Stimulated activated CD4-positive, alpha-beta T cell treated with anti-CD3 and anti-CD28 coated beads, Interleukin-15, amount 100 ng/mL, for 1 hour (primary cell): ENCODE data around the gene PEX1.
"Not testable (repeated sequence)": the region's sequence is repeated elsewhere in the genome, so short reads cannot be mapped to it uniquely, and the experiment has no call there.

Experiments
- DNase-seq, 2 donors: peaks; one replicate each; pipeline ENCODE4 v3.0.0-alpha.2; 2020; ENCODE audit warnings: low read depth in 1 of 2, low spot score in 1 of 2

The PEX1 gene

DNA sequence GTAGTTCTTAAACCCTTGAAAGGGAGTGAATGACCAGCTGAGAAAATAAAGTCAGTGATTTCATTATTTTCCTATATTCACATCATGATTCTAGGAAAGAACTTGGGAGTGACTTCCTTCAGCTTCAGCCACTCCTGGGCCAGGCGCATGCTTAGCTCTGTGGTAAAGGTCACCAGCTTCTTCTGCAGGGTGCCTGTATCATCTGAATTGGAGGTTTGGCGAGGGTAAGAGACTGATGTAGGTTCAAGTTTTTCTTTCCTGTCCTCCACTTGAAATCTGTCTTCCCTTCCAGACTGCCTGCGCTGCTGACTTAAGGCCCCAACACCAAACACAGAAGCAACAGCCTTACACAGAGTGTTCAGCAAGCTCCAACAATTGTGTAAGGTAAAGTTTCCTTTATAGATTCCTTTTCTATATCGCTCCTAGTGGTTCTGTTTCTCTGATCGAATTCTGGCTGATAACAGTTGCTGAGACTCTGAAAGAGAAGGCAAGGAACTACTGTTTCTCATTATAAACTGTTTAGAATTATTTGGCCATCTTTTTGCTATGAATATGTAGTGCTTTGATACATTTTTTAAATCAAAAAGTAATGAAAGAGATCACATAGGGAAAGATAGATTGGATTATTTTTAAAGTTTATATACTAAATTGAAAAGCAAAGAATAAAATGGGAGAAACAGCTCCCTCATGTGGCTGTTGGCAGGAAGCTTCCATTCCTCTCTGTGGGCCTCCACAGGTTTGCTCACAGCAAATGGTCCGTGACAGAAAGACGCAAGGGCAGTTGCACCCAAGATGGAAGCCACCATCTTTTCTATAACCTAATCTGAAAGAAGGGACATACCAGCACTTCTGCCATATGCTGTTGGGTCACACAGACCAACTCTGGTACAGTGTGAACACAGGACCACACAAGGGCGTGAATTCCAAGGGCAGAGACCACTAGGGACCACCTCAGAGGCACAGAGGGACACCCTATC, 67.0 kb downstream of the PEX1 start:
- no peak for DNase-seq

DNA sequence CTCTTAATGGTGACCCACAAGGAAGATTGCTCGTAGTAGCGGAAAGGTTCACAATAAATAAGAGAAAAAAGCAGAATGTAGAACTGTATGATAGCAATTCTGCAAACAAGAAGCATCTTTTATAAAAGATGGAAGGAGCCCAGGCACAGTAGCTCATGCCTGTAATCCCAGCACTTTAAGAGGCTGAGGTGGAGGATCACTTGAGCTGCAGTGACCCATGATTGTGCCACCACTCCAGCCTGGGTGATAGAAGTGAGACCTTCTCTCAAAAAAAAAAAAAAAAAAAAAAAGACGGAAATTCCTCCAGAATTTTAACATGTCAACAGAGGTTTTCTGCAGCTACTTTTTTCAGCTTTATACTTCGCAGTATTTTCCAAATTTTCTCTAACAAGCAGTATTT, 67.8 kb downstream of the PEX1 start:
- DNase-seq: no peak

DNA sequence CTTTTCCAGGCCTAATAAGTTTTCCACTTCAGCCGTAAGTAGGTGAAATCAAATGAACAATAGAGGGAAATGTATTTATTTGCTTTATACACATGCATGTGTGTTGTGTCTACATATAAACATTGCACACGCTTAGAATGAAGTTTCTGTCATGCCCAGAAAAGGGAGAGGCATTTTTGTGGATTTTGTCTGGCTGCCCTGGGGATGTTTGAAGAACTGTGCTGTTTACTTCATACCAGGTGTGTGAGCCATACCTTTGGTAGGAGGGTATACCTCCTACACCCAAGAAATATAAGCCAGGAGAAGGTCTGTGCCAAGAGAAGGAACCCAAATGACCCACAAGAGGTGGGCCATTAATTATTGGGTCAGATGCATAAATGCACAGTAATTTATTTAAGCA, 68.2 kb downstream of the PEX1 start:
- DNase-seq: no peak

DNA sequence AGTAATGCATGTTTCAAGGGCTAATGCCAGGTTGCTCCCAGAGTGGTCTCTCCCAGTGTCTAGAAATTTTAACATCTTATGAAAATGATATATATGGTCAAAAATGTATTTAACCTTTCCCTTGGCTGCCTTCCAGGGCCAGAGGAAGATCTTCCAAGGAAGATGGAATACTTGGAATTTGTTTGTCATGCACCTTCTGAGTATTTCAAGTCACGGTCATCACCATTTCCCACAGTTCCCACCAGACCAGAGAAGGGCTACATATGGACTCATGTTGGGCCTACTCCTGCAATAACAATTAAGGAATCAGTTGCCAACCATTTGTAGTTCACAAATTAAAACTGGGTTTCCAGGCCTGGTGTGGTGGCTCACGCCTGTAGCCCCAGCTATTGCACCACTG, 72.1 kb downstream of the PEX1 start:
- no peak for DNase-seq

GRCh38 chr7:92451645-92452044, 76.7 kb downstream of the PEX1 start:
- DNase-seq: no peak

DNA sequence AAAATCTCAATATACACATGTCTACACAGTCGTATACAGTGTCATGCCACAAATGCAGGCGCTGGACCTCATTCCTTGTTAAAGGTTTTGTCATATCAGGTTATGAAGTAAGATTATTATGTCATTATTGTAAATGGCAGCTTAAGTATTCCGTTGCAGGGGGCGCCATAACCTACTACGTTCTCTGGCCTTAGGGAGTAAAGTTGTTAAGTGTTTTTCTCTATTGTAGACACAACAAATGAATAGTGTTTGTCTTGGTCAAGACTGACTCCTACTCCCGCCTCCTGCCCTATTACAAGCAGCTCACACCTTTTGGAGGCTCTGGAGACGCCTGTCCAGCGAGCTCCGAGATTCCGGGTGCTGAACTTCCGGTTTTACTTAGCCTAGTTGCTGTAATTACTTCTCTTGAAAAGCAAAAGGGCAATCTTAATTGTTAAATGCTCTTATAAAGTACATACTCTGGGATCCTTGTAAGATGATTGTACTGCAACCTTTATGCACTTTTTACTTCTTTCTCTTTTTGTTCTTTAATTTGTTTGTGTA, 80.0 kb downstream of the PEX1 start:
- DNase-seq: peak; percentile 14 to 24

- peak; percentile 56 to 61 for DNase-seq
These were observed 80.7 kb downstream of the PEX1 start, which contains the start of gene GATAD1 for GRCh38 chr7:92447345-92448204. GATAD1 (plus strand) TSS chr7:92447482; CDS start chr7:92447730, 248 bp downstream.

- DNase-seq: no peak
These were observed 81.4 kb downstream of the PEX1 start for GRCh38 chr7:92446869-92447344.

GRCh38 chr7:92442720-92443119, 85.6 kb downstream of the PEX1 start:
- DNase-seq: not testable (repeated sequence)

DNA sequence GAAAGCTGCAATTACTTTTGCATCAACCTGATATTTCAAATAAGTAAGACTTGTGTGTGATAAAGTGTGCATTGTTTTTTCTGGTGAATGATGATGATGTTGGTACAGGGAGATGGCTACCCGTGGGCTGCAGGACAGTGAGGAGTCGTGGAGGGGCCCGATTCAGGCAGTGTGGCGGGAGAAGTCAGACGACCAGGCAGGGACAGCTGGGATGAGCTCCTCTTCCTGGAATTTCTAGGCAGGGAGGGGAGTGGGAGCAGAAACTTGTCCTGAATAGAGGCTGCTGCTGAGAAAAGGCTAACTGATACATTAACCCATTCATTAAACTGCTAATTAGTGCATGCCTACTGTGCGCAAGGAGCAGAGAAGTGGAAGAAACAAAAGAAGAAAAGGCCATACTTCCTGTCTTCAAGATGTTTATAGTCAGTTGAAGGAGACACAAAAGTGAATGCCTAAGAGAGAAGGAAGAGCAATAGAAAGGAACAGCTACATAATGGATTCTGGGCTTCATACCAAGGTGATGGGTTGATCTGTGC, 90.3 kb downstream of the PEX1 start:
- no peak for DNase-seq
